K562 (cell line): Measurements from ENCODE around the gene RGS3. TPM values are rescaled to one million over a fixed set of nuclear protein-coding genes. Genes with fewer than 3 reads are reported as not detected.

Experiments used
- ATAC-seq: fragments of 200-7000 bp; cut with Tn5 transposase; 3 replicates; pipeline ENCODE4 v1.9.1; 2020; ENCODE audit warnings: moderate library complexity
- BruUV-seq: library from RNA; stranded (reverse); fragments of 400-500 nt; replicated peaks from 2 replicates; lab custom pipeline; 2021; lab: Mats Ljungman, UMichigan
- CTCF ChIA-PET: fragments of 300-600 bp; formaldehyde crosslinking; extraction: SDS; loops from one replicate; lab custom pipeline; 2021; ENCODE audit warnings: low intra/inter-chr PET ratio; lab: Yijun Ruan, JAX
- POLR2A ChIA-PET: fragments of 300-600, 350-650 bp; sonication (Branson Sonifier 250); formaldehyde crosslinking; extraction: SDS; loops from one replicate; lab custom pipeline; 2021; ENCODE audit warnings: antibody characterized with exemption, inconsistent platforms; lab: Yijun Ruan, JAX
- DNase-seq, 4 experiments: peaks; one replicate each; pipeline versions ENCODE4 v3.0.0 to v3.0.0-alpha.2; 2011 to 2018; ENCODE audit warnings: low spot score in 3 of 4, mixed read lengths in 3 of 4; ENCODE audit errors: extremely low read depth in 1 of 4
- FAIRE-seq: peaks from 2 replicates; lab custom pipeline; 2011; peaks lifted over from hg19 to GRCh38; lab: Jason Lieb, UNC
- H2AFZ ChIP-seq: 2 replicates; pipeline ENCODE4 v1.6.0; 2011; ENCODE audit warnings: low read depth, low read length, control low read depth, inconsistent platforms
- H3K27ac ChIP-seq: fragments of 200-600 bp; 3 replicates; pipeline ENCODE4 v1.8.0; 2011; ENCODE audit warnings: low read depth, mild to moderate bottlenecking, control low read depth, inconsistent platforms, low read length, moderate library complexity, mixed read lengths; ENCODE audit errors: extremely low read depth
- H3K27me3 ChIP-seq, 2 experiments: fragments of 300-600 bp in 1 of 2; 2 replicates in 1 of 2; 3 replicates in 1 of 2; pipeline versions ENCODE4 v1.6.0 to v1.8.0; 2011; ENCODE audit warnings: inconsistent platforms in 2 of 2, low read length in 2 of 2, mild to moderate bottlenecking in 1 of 2, mixed read lengths in 1 of 2, moderate library complexity in 1 of 2; ENCODE audit not compliant: control insufficient read depth in 2 of 2, insufficient read depth in 2 of 2
- H3K36me3 ChIP-seq: fragments of 300-600 bp; 3 replicates; pipeline ENCODE4 v1.8.0; 2011; ENCODE audit warnings: mild to moderate bottlenecking, low read length, inconsistent platforms; ENCODE audit not compliant: control insufficient read depth, insufficient read depth
- H3K4me1 ChIP-seq, 2 experiments: fragments of 200-600 bp in 1 of 2; replicated peaks in 1 of 2; 2 replicates in 1 of 2; 3 replicates in 1 of 2; pipeline versions ENCODE4 v1.5.1 to v1.8.0; 2011; ENCODE audit warnings: inconsistent platforms in 2 of 2, low read length in 2 of 2, mild to moderate bottlenecking in 1 of 2, mixed read lengths in 1 of 2, moderate library complexity in 1 of 2; ENCODE audit not compliant: control insufficient read depth in 2 of 2, insufficient read depth in 2 of 2
- H3K4me2 ChIP-seq: 2 replicates; pipeline ENCODE4 v1.6.1; 2011; ENCODE audit warnings: low read length, control low read depth, inconsistent platforms, mixed read lengths; ENCODE audit not compliant: insufficient read depth
- H3K4me3 ChIP-seq: fragments of 200-600 bp; sonication (generic), shearing (Covaris generic); 2 replicates; pipeline ENCODE4 v1.5.1; 2016; ENCODE audit warnings: control low read depth, inconsistent platforms
- H3K79me2 ChIP-seq: fragments of 200-600 bp; 3 replicates; pipeline ENCODE4 v1.8.0; 2011; ENCODE audit warnings: low read length, inconsistent platforms; ENCODE audit not compliant: control insufficient read depth, insufficient read depth
- H3K9ac ChIP-seq, 2 experiments: 2 replicates each; pipeline versions ENCODE4 v1.6.0 to v1.6.1; 2011; ENCODE audit warnings: low read depth in 2 of 2, low read length in 2 of 2, control low read depth in 1 of 2, inconsistent platforms in 1 of 2, mild to moderate bottlenecking in 1 of 2, mixed read lengths in 1 of 2; ENCODE audit not compliant: insufficient read depth in 1 of 2
- H3K9me1 ChIP-seq: one replicate; pipeline ENCODE4 v1.6.0; 2011; ENCODE audit warnings: inconsistent platforms, mild to moderate bottlenecking, low read length, moderate library complexity; ENCODE audit not compliant: control insufficient read depth, insufficient read depth
- H3K9me3 ChIP-seq: replicated peaks from 2 replicates; pipeline ENCODE4 v1.5.1; 2011; ENCODE audit warnings: low read depth, low read length, inconsistent platforms; ENCODE audit not compliant: control insufficient read depth, insufficient read depth
- H4K20me1 ChIP-seq: replicated peaks from 2 replicates; pipeline ENCODE4 v1.6.1; 2011; ENCODE audit warnings: low read length, inconsistent platforms, mixed read lengths; ENCODE audit not compliant: control insufficient read depth, insufficient read depth
- C11orf30 ChIP-seq: fragments of 450-650 bp; IDR thresholded peaks from 2 replicates; pipeline ENCODE4 v1.6.1; 2016; ENCODE audit warnings: low read depth, mild to moderate bottlenecking
- E2F3 ChIP-seq: fragments of 250-450 bp; sonication (Bioruptor Pico); IDR thresholded peaks from 2 replicates; pipeline ENCODE4 v1.4.0; 2020; ENCODE audit warnings: mild to moderate bottlenecking
- ESRRA ChIP-seq: fragments of 450-650 bp; IDR thresholded peaks from 2 replicates; pipeline ENCODE4 v1.6.1; 2014; ENCODE audit warnings: low read depth, mild to moderate bottlenecking, moderate library complexity, borderline replicate concordance
- MAFF ChIP-seq: IDR thresholded peaks from 2 replicates; pipeline ENCODE4 v1.6.1; 2012; ENCODE audit warnings: low read length, improper control_type of control experiment
- MAFG ChIP-seq: fragments of 450-650 bp; conservative IDR thresholded peaks from 2 replicates; pipeline ENCODE4 v1.6.1; 2016; ENCODE audit warnings: missing genetic modification characterization, missing compliant biosample characterization
- MAFK ChIP-seq: IDR thresholded peaks from 2 replicates; pipeline ENCODE4 v1.6.1; 2011; ENCODE audit warnings: low read length, improper control_type of control experiment
- NFE2 ChIP-seq: IDR thresholded peaks from 2 replicates; pipeline ENCODE4 v1.6.1; 2014; ENCODE audit warnings: antibody characterized with exemption, low read depth
- NFE2L1 ChIP-seq: fragments of 450-650 bp; IDR thresholded peaks from 2 replicates; pipeline ENCODE4 v1.6.1; 2016; ENCODE audit warnings: missing genetic modification characterization, low read depth, mild to moderate bottlenecking, missing compliant biosample characterization, moderate library complexity, borderline replicate concordance
- ZBTB7A ChIP-seq: IDR thresholded peaks from 2 replicates; pipeline ENCODE4 v1.6.1; 2011; ENCODE audit warnings: low read depth, mild to moderate bottlenecking, low read length, moderate library complexity, borderline replicate concordance; ENCODE audit not compliant: control insufficient read depth
- ZNF316 ChIP-seq: fragments of 450-650 bp; IDR thresholded peaks from 2 replicates; pipeline ENCODE4 v1.6.1; 2016
- WGBS: fragments of 100-300 bp; shearing (Covaris generic); methylation state at CpG from one replicate; pipeline ENCODE4 v1.1.6; 2016; ENCODE audit warnings: low coverage, mixed read lengths; ENCODE audit not compliant: insufficient coverage; ENCODE audit errors: missing lambda C conversion rate; 5-methylcytosine and 5-hydroxymethylcytosine counted together
- in situ Hi-C: fragments of 300-500 bp; cut with MboI; formaldehyde crosslinking; loops from 4 replicates; pipeline ENCODE4 v1.15.0; 2018; ENCODE audit warnings: inconsistent platforms, mixed read lengths
- intact Hi-C: fragments of 100-400 bp; cut with micrococcal nuclease; formaldehyde crosslinking; loops from 2 replicates; pipeline ENCODE4 v1.14.2; 2022
- polyA plus RNA-seq, 8 experiments: library from polyadenylated mRNA; depleted of rRNA in 4 of 8; stranded (reverse) in 5 of 8; unstranded in 3 of 8; fragments of >200 nt; fragmentation: Nextera tagmentation in 2 of 8; fragmentation: Illumina TruSeq in 1 of 8; extraction: Ambion mirVana in 2 of 8; extraction: Trizol in 1 of 8; gene quantifications; 2 replicates each; pipeline versions ENCODE4 v1.2.1 to v1.2.3, GENCODE V29; 2011 to 2014; ENCODE audit warnings: inconsistent platforms in 1 of 8, missing spikeins in 1 of 8
- total RNA-seq, 7 experiments: library from RNA; depleted of rRNA in 6 of 7; stranded (reverse); fragments of >200 nt in 6 of 7; fragmentation: Illumina TruSeq in 2 of 7; extraction: Trizol in 2 of 7; gene quantifications; 2 replicates each; pipeline versions ENCODE4 v1.2.1 to v1.2.3, GENCODE V29; 2011 to 2021; ENCODE audit warnings: low replicate concordance in 1 of 7

The RGS3 gene
- total and polyA plus RNA-seq, 9 of the 15 experiments (the other 6 are each of a cell fraction or from before 2014, with no cell fraction given) = 0.08 to 2.9 (median 0.95) TPM

GRCh38 chr9:113495526-113495925, 32.0 kb downstream of the RGS3 start:
- Histone ChIP-seq H4K20me1 (no peaks in the 10 kb centered on the region), H3K4me3 (no peak overlapping the region), H3K9ac (no peak overlapping the region), H3K27me3 (peaks cover 2 to 28% of the 10 kb centered on the region in 2 experiments; a peak in 4 of 5 replicates), H3K9me1 (no peaks in the 10 kb centered on the region), H3K36me3 (no peaks in the 10 kb centered on the region), H3K4me1 (no peaks in the 10 kb centered on the region; a peak in 1 of 5 replicates), H3K9me3 (no peaks in the 10 kb centered on the region), H3K4me2 (no peak overlapping the region), H2AFZ (no peak overlapping the region)
- BruUV-seq = no TSS peak
- ChIA-PET CTCF (no interaction called here), POLR2A (no interaction called here)
- ATAC-seq (no peak), FAIRE-seq (peak; percentile 11)
- 0% methylated on average over 3 of the region's 3 CpGs for WGBS
- in situ Hi-C loops (no loop called here), intact Hi-C loops (no loop called here)
- TF ChIP-seq ZBTB7A (no peak), NFE2L1 (no peak), C11orf30 (peak; percentile 84), MAFK (peak; percentile 51), ZNF316 (peak; percentile 93), ESRRA (0 out of 2 replicates have a peak, but pooled peaks have one; percentile 19), E2F3 (CRISPR knock-in tag) (no peak), MAFG (peak; percentile 86), NFE2 (peak; percentile 20; the same call in 1 of the 2 replicates), MAFF (peak; percentile 64)
- TF ChIP-seq, all 486 proteins: peak for 7
- no peaks in the 10 kb centered on the region for H3K79me2 ChIP-seq
- H3K27ac ChIP-seq = no peak overlapping the region
- DNase-seq = no peak
